Bone marrow (tissue), 2 donors: ENCODE measurements around the gene TANGO2.

Experiments
- DNase-seq, 2 donors: peaks; one replicate each; lab custom pipeline; 2025; lab: John Stamatoyannopoulos, UW

Gene TANGO2

GRCh38 chr22:19983741-19984140 is 37.2 kb upstream of the TANGO2 start:
- DNase-seq: no peak

- DNase-seq: no peak
Observed at GRCh38 chr22:19984201-19984753, 36.6 kb upstream of the TANGO2 start.

- no peak for DNase-seq
Observed at GRCh38 chr22:19984851-19985811, 35.8 kb upstream of the TANGO2 start.

GRCh38 chr22:19986011-19986409 is 34.9 kb upstream of the TANGO2 start:
- no peak for DNase-seq

GRCh38 chr22:19986410-19987341 is 34.2 kb upstream of the TANGO2 start:
- peak; percentile 21 to 40 for DNase-seq

- DNase-seq: no peak
Observed at GRCh38 chr22:19987394-19988306, 33.3 kb upstream of the TANGO2 start.

- DNase-seq: no peak
Observed at GRCh38 chr22:19988331-19988808, 32.5 kb upstream of the TANGO2 start.

GRCh38 chr22:19988965-19989724 is 31.8 kb upstream of the TANGO2 start:
- DNase-seq: no peak

- no peak for DNase-seq
Observed at GRCh38 chr22:19989725-19990067, 31.2 kb upstream of the TANGO2 start.

GRCh38 chr22:19990188-19990587 is 30.7 kb upstream of the TANGO2 start:
- no peak for DNase-seq

- no peak for DNase-seq
Observed at GRCh38 chr22:19990609-19991394, 30.1 kb upstream of the TANGO2 start.

- no peak for DNase-seq
Observed at GRCh38 chr22:19991395-19991644, 29.6 kb upstream of the TANGO2 start.

GRCh38 chr22:19991645-19992451 is 29.1 kb upstream of the TANGO2 start:
- no peak for DNase-seq

GRCh38 chr22:19992481-19992911 is 28.4 kb upstream of the TANGO2 start:
- DNase-seq: no peak

- DNase-seq: no peak
Observed at GRCh38 chr22:19992921-19993355, 28.0 kb upstream of the TANGO2 start.

- DNase-seq: no peak
Observed at GRCh38 chr22:19993926-19994325, 27.0 kb upstream of the TANGO2 start.

- DNase-seq: no peak
Observed at GRCh38 chr22:19994851-19995610, 25.9 kb upstream of the TANGO2 start.
